ENCODE data around the gene PTRH1. TPM values are rescaled to one million over a fixed set of nuclear protein-coding genes. Genes with fewer than 3 reads are reported as not detected.

Gene PTRH1
- total and polyA plus RNA-seq, 10 of the 15 experiments (the other 5 are each of a cell fraction or from before 2014, with no cell fraction given), result 0.69 to 38.4 (median 10.2) TPM

DNA sequence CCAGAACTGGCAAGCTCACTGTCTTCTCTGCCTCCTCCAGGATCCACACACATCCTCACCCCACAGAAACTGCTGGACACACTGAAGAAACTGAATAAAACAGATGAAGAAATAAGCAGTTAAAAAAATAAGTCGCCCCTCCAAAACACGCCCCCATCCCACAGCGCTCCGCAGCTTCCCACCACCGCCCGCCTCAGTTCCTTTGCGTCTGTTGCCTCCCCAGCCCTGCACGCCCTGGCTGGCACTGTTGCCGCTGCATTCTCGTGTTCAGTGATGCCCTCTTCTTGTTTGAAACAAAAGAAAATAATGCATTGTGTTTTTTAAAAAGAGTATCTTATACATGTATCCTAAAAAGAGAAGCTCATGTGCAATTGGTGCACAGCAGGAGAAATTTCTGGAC, 24.7 kb downstream of the PTRH1 start:
- ChIA-PET RAD21 (ENCODE audit: unreplicated experiment) (no interaction called here), POLR2A (interaction anchor here (0.6 kb wide), 1 partner anchor 306 kb away, joined by 6 read pairs; no protein-coding TSS in a partner anchor), SMC1A (ENCODE audit: uncharacterized antibody, unreplicated experiment) (no interaction called here), CTCF (no interaction called here)
- no peaks in the 10 kb centered on the region for H3K9me3 ChIP-seq (replicated peaks; ENCODE audit: control insufficient read depth, insufficient read depth, low read length)
- H3K9ac ChIP-seq (ENCODE audit: control insufficient read depth, insufficient read depth, low read length), result no peak overlapping the region
- H4K20me1 ChIP-seq (ENCODE audit: control insufficient read depth, insufficient read depth), result no peaks in the 10 kb centered on the region
- no peak overlapping the region for H3K4me3 ChIP-seq
- no peaks in the 10 kb centered on the region for H3K79me2 ChIP-seq (ENCODE audit: control insufficient read depth, insufficient read depth, low read length)
- no peak overlapping the region for H3K4me2 ChIP-seq (ENCODE audit: control insufficient read depth, insufficient read depth)
- no peak overlapping the region for H2AFZ ChIP-seq (ENCODE audit: control insufficient read depth, low read depth, low read length)
- ATAC-seq (no peak), FAIRE-seq (no peak), DNase-seq (ENCODE audit: low read depth, low spot score) (no peak)
- no peaks in the 10 kb centered on the region for H3K4me1 ChIP-seq (ENCODE audit: control insufficient read depth, insufficient read depth, low read length)
- H3K36me3 ChIP-seq (ENCODE audit: control insufficient read depth in 2 of 2, insufficient read depth in 2 of 2, low read length in 1 of 2), result no peaks in the 10 kb centered on the region
- in situ Hi-C loops (cut with MboI), result no loop called here
- no peaks in the 10 kb centered on the region for H3K27me3 ChIP-seq (replicated peaks in 1 of 2; ENCODE audit: control insufficient read depth in 2 of 2, insufficient read depth in 2 of 2, low read length in 1 of 2)
- no peak overlapping the region for H3K27ac ChIP-seq (ENCODE audit: control insufficient read depth, insufficient read depth)
- intact Hi-C loops (cut with micrococcal nuclease; ENCODE audit: unreplicated experiment), result no loop called here
- WGBS (ENCODE audit: insufficient coverage, insufficient replicate concordance, low lambda C conversion rate, missing lambda C conversion rate), result 60% methylated on average over 10 of the region's 10 CpGs
- TF ChIP-seq MYC (IDR thresholded peaks at IDR 0.05; ENCODE audit: insufficient read depth, insufficient read length, insufficient replicate concordance, low read length, severe bottlenecking) (no peak), FOXM1 (IDR thresholded peaks at IDR 0.05; ENCODE audit: low read depth, low read length) (no peak), PAX5 (IDR thresholded peaks at IDR 0.05; ENCODE audit: borderline replicate concordance, low read depth, low read length) (no peak), ZNF622 (IDR thresholded peaks at IDR 0.05) (no peak), NBN (IDR thresholded peaks at IDR 0.05) (no peak)
- TF ChIP-seq, protein P1, sequence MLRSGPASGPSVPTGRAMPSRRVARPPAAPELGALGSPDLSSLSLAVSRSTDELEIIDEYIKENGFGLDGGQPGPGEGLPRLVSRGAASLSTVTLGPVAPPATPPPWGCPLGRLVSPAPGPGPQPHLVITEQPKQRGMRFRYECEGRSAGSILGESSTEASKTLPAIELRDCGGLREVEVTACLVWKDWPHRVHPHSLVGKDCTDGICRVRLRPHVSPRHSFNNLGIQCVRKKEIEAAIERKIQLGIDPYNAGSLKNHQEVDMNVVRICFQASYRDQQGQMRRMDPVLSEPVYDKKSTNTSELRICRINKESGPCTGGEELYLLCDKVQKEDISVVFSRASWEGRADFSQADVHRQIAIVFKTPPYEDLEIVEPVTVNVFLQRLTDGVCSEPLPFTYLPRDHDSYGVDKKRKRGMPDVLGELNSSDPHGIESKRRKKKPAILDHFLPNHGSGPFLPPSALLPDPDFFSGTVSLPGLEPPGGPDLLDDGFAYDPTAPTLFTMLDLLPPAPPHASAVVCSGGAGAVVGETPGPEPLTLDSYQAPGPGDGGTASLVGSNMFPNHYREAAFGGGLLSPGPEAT (IDR thresholded peaks at IDR 0.05; ENCODE audit: low read depth), result no peak
- TF ChIP-seq, protein P2, sequence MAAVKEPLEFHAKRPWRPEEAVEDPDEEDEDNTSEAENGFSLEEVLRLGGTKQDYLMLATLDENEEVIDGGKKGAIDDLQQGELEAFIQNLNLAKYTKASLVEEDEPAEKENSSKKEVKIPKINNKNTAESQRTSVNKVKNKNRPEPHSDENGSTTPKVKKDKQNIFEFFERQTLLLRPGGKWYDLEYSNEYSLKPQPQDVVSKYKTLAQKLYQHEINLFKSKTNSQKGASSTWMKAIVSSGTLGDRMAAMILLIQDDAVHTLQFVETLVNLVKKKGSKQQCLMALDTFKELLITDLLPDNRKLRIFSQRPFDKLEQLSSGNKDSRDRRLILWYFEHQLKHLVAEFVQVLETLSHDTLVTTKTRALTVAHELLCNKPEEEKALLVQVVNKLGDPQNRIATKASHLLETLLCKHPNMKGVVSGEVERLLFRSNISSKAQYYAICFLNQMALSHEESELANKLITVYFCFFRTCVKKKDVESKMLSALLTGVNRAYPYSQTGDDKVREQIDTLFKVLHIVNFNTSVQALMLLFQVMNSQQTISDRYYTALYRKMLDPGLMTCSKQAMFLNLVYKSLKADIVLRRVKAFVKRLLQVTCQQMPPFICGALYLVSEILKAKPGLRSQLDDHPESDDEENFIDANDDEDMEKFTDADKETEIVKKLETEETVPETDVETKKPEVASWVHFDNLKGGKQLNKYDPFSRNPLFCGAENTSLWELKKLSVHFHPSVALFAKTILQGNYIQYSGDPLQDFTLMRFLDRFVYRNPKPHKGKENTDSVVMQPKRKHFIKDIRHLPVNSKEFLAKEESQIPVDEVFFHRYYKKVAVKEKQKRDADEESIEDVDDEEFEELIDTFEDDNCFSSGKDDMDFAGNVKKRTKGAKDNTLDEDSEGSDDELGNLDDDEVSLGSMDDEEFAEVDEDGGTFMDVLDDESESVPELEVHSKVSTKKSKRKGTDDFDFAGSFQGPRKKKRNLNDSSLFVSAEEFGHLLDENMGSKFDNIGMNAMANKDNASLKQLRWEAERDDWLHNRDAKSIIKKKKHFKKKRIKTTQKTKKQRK (IDR thresholded peaks at IDR 0.05; ENCODE audit: low read depth, low read length), result no peak
- no TSS peak for BruUV-seq (replicated peaks)

All from GM12878 (cell line).